DMS53 treated with DMSO at 0.1 percent for 48 hours (cell line): ENCODE measurements around the gene DNAJB6.
"Not testable (repeated sequence)": the region's sequence is repeated elsewhere in the genome, so short reads cannot be mapped to it uniquely, and the experiment has no call there.

ENCODE experiments used
- DNase-seq: peaks from one replicate; lab custom pipeline; 2025; ENCODE audit not compliant: unreplicated experiment; lab: John Stamatoyannopoulos, UW

DNAJB6 gene

GRCh38 chr7:157323401-157323800, 13.4 kb upstream of the DNAJB6 start:
- DNase-seq = no peak

DNA sequence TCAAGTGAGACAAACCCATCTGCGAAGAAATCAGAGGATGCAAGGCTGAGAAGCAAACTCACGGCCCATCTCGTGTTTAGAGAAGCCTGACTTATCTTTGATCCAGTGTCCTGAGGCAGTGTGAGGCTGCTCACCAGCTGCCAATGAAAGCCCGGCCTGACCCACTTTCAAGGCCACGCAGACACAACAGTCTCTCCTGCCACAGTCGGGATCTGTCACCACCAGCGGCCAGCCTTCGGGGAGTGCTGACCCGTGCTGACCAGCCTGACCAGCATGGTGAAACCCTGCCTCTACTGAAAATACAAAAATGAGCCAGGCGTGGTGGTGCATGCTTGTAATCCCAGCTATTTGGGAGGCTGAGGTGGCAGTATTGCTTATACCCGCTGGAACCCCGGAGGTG, 7.4 kb upstream of the DNAJB6 start:
- DNase-seq = no peak

- DNase-seq = not testable (repeated sequence)
Observed at GRCh38 chr7:157330567-157330966, 6.2 kb upstream of the DNAJB6 start.

DNA sequence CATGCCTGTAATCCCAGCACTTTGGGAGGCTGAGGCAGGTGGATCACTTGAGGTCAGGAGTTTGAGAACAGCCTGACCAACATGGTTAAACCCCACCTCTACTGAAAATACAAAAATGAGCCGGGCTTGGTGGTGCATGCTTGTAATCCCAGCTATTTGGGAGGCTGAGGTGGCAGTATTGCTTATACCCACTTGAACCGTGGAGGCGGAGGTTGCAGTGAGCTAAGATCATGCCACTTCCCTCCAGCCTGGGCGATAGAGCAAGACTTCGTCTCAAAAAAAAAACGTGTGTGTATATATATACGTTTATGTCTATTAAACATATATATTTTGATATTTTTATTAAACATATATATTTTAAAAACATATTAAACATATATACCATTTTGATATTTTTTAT, 5.8 kb upstream of the DNAJB6 start:
- DNase-seq = not testable (repeated sequence)

DNA sequence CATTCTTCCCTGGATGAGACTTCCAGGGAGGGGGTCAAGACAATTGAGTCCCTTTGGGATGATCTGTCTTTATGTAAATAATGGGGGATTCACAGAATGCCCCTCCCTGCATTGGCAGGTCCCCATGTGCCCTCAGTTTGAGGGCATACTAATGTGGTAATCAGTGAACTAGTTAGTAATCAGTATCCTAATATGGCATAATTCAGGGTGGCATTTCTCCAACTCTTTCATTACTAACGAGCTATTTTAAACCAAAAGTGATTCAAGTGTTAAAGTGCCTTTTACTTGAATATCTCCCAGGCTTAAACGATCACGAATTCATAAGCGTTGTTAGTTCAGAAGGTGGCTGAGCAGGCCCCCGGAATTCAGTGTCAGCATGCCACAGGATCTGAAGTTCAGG, 1.6 kb upstream of the DNAJB6 start:
- no peak for DNase-seq

- peak; percentile 20 for DNase-seq
Observed at GRCh38 chr7:157335991-157336382, 817 bp upstream of the DNAJB6 start.

DNA sequence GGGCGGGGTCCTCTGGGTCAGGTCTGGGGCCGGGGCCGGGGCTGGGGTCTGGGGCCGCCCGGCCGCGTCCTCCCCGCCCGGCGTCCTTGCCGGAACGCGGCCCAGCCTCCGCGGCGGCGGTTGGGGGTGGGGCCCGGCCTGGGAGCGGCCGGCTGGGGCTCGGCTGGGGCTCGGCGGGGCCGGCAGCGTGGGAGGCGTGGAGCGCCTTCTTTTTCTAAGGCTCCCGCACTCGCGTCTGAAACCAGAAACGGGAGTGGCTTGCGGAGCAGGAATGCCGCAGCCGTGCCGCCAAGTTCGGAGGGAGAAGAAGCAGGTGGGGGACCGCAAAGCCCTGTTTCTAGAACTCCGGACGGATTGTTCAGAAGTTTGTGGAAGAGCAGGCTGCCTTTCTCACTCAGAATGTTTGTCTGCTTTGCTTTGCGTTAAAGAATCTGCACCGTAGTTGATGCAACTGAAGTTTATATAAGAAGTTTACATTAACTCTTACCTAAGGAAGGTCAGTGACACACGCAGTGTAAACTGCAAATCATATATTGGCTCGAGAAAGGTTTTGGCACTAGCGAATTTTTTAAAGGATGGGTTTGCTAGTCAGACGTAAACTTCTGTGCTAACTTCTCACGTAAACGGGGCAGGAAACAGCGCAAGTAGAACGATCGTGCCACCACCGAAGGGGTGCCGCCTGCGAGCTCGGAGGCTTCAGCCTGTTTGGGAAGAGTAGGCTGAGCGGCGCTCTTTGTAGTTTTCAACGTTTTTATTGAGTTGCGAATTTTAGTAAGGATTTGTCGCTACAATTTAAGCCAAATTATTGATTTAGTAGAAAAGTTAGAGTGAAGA, 729 bp downstream of the DNAJB6 start:
- DNase-seq = peak; percentile 26

- peak; percentile 56 for DNase-seq
Observed at GRCh38 chr7:157339777-157340677, 3.2 kb downstream of the DNAJB6 start.

GRCh38 chr7:157347217-157347904, 10.6 kb downstream of the DNAJB6 start:
- no peak for DNase-seq

DNA sequence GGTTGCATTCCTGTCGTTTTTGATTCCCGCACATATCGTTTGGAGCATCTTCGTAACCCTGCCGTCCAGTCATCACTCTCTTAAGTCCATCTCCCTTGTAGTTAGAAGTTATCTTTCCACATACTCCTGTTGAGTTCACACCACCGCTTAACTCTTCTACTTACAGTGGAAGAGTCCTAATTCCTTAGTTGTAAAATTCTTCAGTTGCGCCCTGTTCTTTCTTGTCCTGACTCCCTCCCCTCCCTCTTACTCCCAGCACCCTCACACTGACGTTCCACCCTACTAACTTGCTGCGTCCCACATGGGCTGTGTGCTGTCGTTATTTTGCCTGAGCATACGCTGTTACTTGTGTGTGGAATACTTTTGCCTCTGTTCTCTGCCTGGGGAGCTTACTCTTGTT, 11.7 kb downstream of the DNAJB6 start:
- no peak for DNase-seq

DNA sequence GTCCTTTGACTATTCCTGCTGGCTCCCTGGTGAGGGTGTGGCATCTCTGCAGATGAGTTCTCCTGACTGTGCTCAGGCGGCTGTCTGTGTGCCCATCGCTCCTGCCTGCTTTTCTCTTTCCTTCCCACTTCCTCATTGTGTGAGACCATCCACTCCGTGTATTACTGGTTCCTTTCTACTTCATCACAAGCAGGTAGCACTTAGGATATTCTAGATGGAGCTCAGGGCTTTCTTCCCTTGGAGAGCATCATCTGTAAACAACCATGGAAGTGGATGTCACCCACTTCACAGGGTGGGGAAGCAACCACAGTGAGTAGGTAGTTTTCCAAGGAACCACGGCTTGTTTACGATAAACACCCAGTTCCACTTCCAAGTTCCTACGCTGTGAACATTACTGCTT, 15.7 kb downstream of the DNAJB6 start:
- DNase-seq = no peak

GRCh38 chr7:157355784-157356511, 19.1 kb downstream of the DNAJB6 start:
- no peak for DNase-seq

- DNase-seq = no peak
Observed at GRCh38 chr7:157357129-157358040, 20.6 kb downstream of the DNAJB6 start.

DNA sequence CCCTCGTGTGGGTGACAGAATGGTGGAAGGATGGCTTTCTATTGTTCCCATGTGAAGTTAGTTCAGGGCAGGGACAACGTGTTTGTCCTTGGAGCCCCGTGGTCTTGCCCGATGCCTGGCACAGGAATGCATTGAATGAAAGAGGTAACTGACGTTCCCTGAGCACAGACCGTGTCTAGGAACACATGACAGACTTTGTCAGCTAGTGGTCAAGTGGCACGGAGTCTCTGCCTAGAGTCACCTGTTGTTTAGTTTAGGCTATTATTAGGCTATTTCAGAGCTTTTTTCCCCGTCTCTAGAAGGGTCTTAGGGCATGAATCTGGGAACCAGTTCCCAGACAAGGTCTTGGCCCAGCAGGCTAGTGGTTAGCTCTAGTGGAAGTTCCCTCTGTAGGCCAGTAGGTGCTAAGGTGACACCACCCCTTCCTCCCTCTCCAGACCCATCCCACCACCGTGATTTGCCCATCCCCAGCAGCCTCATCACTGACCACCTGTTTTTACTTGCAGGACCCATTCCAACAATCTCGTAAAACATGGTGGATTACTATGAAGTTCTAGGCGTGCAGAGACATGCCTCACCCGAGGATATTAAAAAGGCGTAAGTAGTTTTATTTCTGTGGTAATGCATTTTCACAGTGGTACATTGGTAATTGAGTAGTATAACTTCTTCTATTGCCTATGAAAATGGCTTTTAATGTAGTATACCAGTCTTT, 21.4 kb downstream of the DNAJB6 start:
- no peak for DNase-seq

GRCh38 chr7:157358753-157359096, 21.9 kb downstream of the DNAJB6 start:
- no peak for DNase-seq

DNA sequence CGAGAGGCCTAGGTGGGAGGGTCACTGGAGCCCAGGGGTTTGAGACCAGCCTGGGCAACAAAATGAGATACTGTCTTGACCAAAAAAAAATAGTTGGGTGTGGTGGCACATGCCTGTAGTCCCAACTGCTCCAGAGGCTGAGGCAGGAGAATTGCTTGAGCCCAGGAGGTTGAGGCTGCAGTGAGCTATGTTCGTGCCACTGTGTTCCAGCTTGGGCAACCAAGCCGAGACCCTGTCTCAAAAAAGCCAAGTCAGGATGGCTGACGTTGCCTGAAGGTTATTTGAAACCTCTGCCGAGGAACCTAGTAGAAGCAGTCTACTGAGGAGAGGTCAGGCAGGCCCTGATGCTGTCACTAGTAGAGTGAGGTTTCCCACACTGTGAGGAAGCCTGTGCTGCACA, 22.8 kb downstream of the DNAJB6 start:
- no peak for DNase-seq

DNA sequence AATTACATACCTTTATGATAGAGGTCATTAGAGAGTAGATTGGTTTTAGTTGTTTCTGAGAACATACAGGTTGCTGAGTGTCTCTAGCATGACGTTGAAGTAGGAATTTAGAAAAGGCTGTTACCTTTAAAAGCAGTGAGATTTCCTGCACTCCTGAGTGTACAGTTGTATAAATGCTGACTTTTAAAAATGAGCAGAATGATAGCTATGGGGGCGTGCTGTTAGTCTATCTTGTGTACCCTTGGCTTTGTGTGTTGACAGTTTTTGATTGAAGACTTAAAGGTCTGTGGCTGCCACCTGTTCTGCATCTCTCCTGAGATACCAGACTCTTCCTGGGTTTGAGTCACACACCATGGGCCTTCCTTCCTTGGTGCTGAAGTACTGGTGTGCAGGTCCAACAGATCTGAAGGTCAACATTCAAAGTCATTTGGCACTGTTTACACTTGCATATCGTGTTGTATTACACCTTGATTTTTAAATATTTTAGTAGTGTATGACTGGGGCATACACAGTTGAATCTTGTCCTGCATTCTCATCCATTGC, 23.8 kb downstream of the DNAJB6 start:
- DNase-seq = peak; percentile 6

- no peak for DNase-seq
Observed at GRCh38 chr7:157361537-157361936, 24.7 kb downstream of the DNAJB6 start.

DNA sequence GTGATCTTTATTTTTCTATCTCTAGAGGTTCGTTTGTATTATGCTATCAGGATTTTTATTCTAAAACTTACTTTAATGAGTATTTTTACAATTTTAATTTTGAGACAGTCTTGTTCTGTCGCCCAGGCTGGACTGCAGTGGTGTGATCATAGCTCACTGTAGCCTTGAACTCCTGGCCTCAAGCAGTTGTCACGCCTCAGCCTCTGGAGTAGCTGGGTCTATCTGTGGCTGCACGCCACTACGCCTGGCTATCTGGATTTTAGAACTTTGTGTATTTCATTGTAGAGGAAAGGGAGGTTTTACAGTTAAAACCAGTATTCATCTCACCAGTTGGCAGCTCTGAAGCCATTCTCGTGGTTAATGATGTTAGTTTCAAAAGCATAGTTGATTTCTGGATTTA, 25.9 kb downstream of the DNAJB6 start:
- no peak for DNase-seq
